Measurements from ENCODE around the gene PALLD.

The PALLD gene

GRCh38 chr4:168461821-168462220, 35.0 kb upstream of the PALLD start:
- Mint-ChIP-seq H3K27me3 (ENCODE audit: low read depth) (peaks cover 3% of the 10 kb centered on the region), H3K36me3 (ENCODE audit: low read depth) (no peaks in the 10 kb centered on the region), H3K27ac (no peak overlapping the region), H3K9me3 (peaks cover 6% of the 10 kb centered on the region), H3K4me1 (no peaks in the 10 kb centered on the region), H3K4me3 (no peak overlapping the region)
- TF ChIP-seq CTCF (IDR thresholded peaks at IDR 0.05; ENCODE audit: unreplicated experiment in 3 of 3): no peak

- Mint-ChIP-seq H3K4me1 (peaks cover 18% of the 10 kb centered on the region), H3K4me3 (no peak overlapping the region), H3K9me3 (no peaks in the 10 kb centered on the region), H3K27me3 (ENCODE audit: low read depth) (peaks cover 3% of the 10 kb centered on the region), H3K36me3 (ENCODE audit: low read depth) (no peaks in the 10 kb centered on the region), H3K27ac (no peak overlapping the region)
- no peak for TF ChIP-seq CTCF (IDR thresholded peaks at IDR 0.05; ENCODE audit: unreplicated experiment in 3 of 3)
Measured at GRCh38 chr4:168472920-168473319, 23.9 kb upstream of the PALLD start.

- no peak for TF ChIP-seq CTCF (IDR thresholded peaks at IDR 0.05; ENCODE audit: unreplicated experiment in 3 of 3)
- H3K4me3 Mint-ChIP-seq: peak overlapping the region in 1 of 3 experiments; percentile 45
Measured at GRCh38 chr4:168474660-168475320, 22.1 kb upstream of the PALLD start.

GRCh38 chr4:168475745-168476144, 21.1 kb upstream of the PALLD start:
- TF ChIP-seq CTCF (IDR thresholded peaks at IDR 0.05; ENCODE audit: unreplicated experiment in 3 of 3): no peak
- H3K27me3 Mint-ChIP-seq (ENCODE audit: low read depth): peaks cover under 1% of the 10 kb centered on the region
- H3K4me3 Mint-ChIP-seq: no peak overlapping the region
- peaks cover 29% of the 10 kb centered on the region for H3K4me1 Mint-ChIP-seq
- no peak overlapping the region for H3K27ac Mint-ChIP-seq
- no peaks in the 10 kb centered on the region for H3K36me3 Mint-ChIP-seq (ENCODE audit: low read depth)
- peaks cover 4% of the 10 kb centered on the region for H3K9me3 Mint-ChIP-seq

More at GRCh38 chr4:168474660-168475320, 22.1 kb upstream of the PALLD start:
- Mint-ChIP-seq H3K27ac (peak overlapping the region; percentile 17 to 53 (median 37)), H3K4me1 (peaks cover 23% of the 10 kb centered on the region), H3K9me3 (peaks cover 4% of the 10 kb centered on the region), H3K27me3 (ENCODE audit: low read depth) (peaks cover 3% of the 10 kb centered on the region), H3K36me3 (ENCODE audit: low read depth) (no peaks in the 10 kb centered on the region)

- H3K27me3 Mint-ChIP-seq (ENCODE audit: low read depth): no peaks in the 10 kb centered on the region
- TF ChIP-seq CTCF (IDR thresholded peaks at IDR 0.05; ENCODE audit: unreplicated experiment in 3 of 3): no peak
- H3K4me3 Mint-ChIP-seq: peak overlapping the region; percentile 41 to 77 (median 73)
- no peaks in the 10 kb centered on the region for H3K36me3 Mint-ChIP-seq (ENCODE audit: low read depth)
- H3K27ac Mint-ChIP-seq: peak overlapping the region in 2 of 3 experiments; percentile 48 to 62
- H3K4me1 Mint-ChIP-seq: peaks cover 36% of the 10 kb centered on the region
- peaks cover 4% of the 10 kb centered on the region for H3K9me3 Mint-ChIP-seq
Measured at GRCh38 chr4:168478868-168479267, 18.0 kb upstream of the PALLD start.

Measured in nephron (organoid).